KMS-11 (cell line): ENCODE data around the gene KCNG1.
A peak's percentile ranks its signal among the peaks of the same experiment; 100 is the strongest.

Experiments
- H2AFZ ChIP-seq: fragments of 200-600 bp; sonication (generic); 2 replicates; pipeline ENCODE4 v1.6.1; 2016; ENCODE audit warnings: antibody characterized with exemption, mixed run types, low read depth
- H3K27ac ChIP-seq: fragments of 200-600 bp; sonication (generic); 2 replicates; pipeline ENCODE4 v1.6.1; 2016; ENCODE audit warnings: mild to moderate bottlenecking, mixed run types
- H3K27me3 ChIP-seq: fragments of 200-600 bp; sonication (generic); 2 replicates; pipeline ENCODE4 v1.6.1; 2017; ENCODE audit warnings: mild to moderate bottlenecking, low read depth, mixed run types, moderate library complexity; ENCODE audit not compliant: insufficient read depth
- H3K36me3 ChIP-seq: fragments of 200-600 bp; sonication (generic); 2 replicates; pipeline ENCODE4 v1.6.1; 2017; ENCODE audit warnings: mild to moderate bottlenecking, mixed run types; ENCODE audit not compliant: insufficient read depth
- H3K4me1 ChIP-seq: fragments of 200-600 bp; sonication (generic); 2 replicates; pipeline ENCODE4 v1.6.1; 2016; ENCODE audit warnings: mild to moderate bottlenecking, low read depth, mixed run types; ENCODE audit not compliant: poor library complexity, severe bottlenecking
- H3K4me2 ChIP-seq: fragments of 200-600 bp; sonication (generic); 2 replicates; pipeline ENCODE4 v1.7.0; 2016; ENCODE audit warnings: mild to moderate bottlenecking, mixed run types
- H3K4me3 ChIP-seq: fragments of 200-600 bp; sonication (generic); IDR thresholded peaks from 2 replicates; pipeline ENCODE4 v1.6.1; 2017; ENCODE audit warnings: low read depth, low read length, mixed read lengths; ENCODE audit not compliant: insufficient read depth
- H3K79me2 ChIP-seq: fragments of 200-600 bp; sonication (generic); 2 replicates; pipeline ENCODE4 v1.6.1; 2016; ENCODE audit warnings: low read depth, mixed run types; ENCODE audit not compliant: insufficient read depth
- H3K9ac ChIP-seq: fragments of 200-600 bp; sonication (generic); 2 replicates; pipeline ENCODE4 v1.6.1; 2016; ENCODE audit warnings: mild to moderate bottlenecking, mixed run types
- H4K20me1 ChIP-seq: fragments of 200-600 bp; sonication (generic); 2 replicates; pipeline ENCODE4 v1.6.1; 2016; ENCODE audit warnings: mild to moderate bottlenecking, mixed run types; ENCODE audit not compliant: insufficient read depth
- TF ChIP-seq, protein P1 (sequence below): fragments of 200-600 bp; sonication (generic); conservative IDR thresholded peaks from 2 replicates; pipeline ENCODE4 v1.6.1; 2017; ENCODE audit warnings: low read depth, mild to moderate bottlenecking, antibody characterized with exemption, low read length, moderate library complexity, mixed read lengths

KCNG1 gene

DNA sequence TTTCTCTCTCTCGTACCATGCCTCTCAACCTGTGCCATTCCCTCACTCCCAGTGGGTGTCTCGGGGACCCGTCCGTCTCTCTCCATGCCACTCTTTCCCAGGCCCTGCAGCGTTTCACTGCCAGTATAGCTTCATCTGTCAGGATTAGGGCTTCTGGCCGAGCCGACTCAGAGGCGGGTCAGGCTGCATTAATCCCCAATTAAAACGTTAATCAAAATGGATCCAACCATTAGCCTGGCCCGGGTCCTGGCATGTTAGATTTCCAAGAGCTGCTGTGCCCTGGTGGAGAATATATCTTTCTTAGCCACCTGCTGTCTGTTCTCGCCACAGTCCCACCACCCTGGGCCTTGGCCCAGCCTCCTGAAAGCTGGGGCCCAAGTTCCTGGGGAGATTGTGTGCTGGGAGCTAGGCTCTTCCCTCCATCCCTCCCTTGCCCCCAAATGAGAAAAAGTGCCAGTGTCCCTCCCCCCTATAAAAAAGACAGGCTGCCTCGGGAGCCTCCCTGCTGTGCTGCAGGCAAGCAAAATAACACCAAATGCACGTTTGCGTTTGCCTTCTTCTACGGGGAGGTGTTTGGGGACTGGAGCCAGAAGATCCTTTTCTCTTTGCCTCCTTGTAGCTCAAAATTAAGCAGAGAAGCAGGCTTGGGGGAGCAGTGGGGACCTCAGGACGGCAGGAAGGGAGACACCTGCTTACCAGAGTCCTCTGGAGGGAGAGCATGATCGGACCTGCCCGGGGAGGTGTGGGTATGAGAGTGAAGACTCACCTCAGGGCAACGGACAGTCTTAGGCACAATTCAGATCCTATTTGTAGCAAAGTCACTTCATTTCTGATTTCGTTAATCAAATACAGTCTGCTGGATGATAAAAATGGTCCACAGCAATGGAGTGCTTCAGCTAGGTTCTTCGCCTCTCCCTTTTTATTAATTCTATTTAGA lies 3.0 kb downstream of the KCNG1 start:
- Histone ChIP-seq H3K27ac (no peak overlapping the region), H3K36me3 (no peaks in the 10 kb centered on the region), H3K27me3 (no peaks in the 10 kb centered on the region; the same call in 1 of the 2 replicates), H4K20me1 (no peaks in the 10 kb centered on the region), H3K4me3 (no peak overlapping the region), H3K79me2 (no peaks in the 10 kb centered on the region), H3K4me1 (no peaks in the 10 kb centered on the region), H3K4me2 (no peak overlapping the region), H3K9ac (no peak overlapping the region), H2AFZ (no peak overlapping the region)
- TF ChIP-seq, protein P1, sequence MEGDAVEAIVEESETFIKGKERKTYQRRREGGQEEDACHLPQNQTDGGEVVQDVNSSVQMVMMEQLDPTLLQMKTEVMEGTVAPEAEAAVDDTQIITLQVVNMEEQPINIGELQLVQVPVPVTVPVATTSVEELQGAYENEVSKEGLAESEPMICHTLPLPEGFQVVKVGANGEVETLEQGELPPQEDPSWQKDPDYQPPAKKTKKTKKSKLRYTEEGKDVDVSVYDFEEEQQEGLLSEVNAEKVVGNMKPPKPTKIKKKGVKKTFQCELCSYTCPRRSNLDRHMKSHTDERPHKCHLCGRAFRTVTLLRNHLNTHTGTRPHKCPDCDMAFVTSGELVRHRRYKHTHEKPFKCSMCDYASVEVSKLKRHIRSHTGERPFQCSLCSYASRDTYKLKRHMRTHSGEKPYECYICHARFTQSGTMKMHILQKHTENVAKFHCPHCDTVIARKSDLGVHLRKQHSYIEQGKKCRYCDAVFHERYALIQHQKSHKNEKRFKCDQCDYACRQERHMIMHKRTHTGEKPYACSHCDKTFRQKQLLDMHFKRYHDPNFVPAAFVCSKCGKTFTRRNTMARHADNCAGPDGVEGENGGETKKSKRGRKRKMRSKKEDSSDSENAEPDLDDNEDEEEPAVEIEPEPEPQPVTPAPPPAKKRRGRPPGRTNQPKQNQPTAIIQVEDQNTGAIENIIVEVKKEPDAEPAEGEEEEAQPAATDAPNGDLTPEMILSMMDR, result no peak

DNA sequence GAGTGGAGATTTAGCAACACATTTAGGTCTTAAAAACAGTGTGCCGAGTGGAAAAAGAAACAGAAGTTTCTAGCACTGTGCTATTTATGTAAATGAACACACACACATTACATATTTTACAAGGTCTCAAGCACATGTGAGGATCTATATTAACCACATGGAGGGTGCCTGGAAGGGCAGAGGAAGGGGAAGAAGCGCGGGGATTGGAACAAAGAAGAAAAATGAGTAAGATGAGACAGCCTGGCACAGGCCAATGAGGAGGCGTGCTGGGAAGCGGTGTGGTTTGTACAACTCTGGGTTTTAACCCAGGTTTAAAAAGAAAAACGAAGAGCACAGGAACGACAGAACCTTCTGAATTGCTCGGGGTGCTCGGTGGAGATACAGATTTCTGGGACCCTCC lies 5.7 kb downstream of the KCNG1 start:
- H4K20me1 ChIP-seq, result no peaks in the 10 kb centered on the region
- H3K27ac ChIP-seq, result no peak overlapping the region
- no peak overlapping the region for H3K4me2 ChIP-seq
- no peak overlapping the region for H3K9ac ChIP-seq
- no peak overlapping the region for H3K4me3 ChIP-seq
- H2AFZ ChIP-seq, result no peak overlapping the region
- H3K79me2 ChIP-seq, result no peaks in the 10 kb centered on the region
- no peaks in the 10 kb centered on the region; the same call in 1 of the 2 replicates for H3K27me3 ChIP-seq
- no peaks in the 10 kb centered on the region for H3K4me1 ChIP-seq
- H3K36me3 ChIP-seq, result no peaks in the 10 kb centered on the region
- TF ChIP-seq, protein P1, result no peak

GRCh38 chr20:51016521-51016920 lies 6.4 kb downstream of the KCNG1 start:
- Histone ChIP-seq H3K79me2 (no peaks in the 10 kb centered on the region), H4K20me1 (no peaks in the 10 kb centered on the region)
- TF ChIP-seq, protein P1, result no peak

GRCh38 chr20:51014797-51015722 lies 7.8 kb downstream of the KCNG1 start:
- Histone ChIP-seq H3K27ac (no peak overlapping the region), H3K4me1 (no peaks in the 10 kb centered on the region), H3K36me3 (no peaks in the 10 kb centered on the region), H3K9ac (no peak overlapping the region), H3K4me2 (no peak overlapping the region), H3K79me2 (no peaks in the 10 kb centered on the region), H3K4me3 (no peak overlapping the region), H3K27me3 (no peaks in the 10 kb centered on the region), H4K20me1 (no peaks in the 10 kb centered on the region), H2AFZ (no peak overlapping the region)
- TF ChIP-seq, protein P1, result peak; percentile 82

More at GRCh38 chr20:51016521-51016920, 6.4 kb downstream of the KCNG1 start:
- Histone ChIP-seq H3K4me1 (no peaks in the 10 kb centered on the region), H3K9ac (no peak overlapping the region), H2AFZ (no peak overlapping the region), H3K36me3 (no peaks in the 10 kb centered on the region), H3K27ac (no peak overlapping the region), H3K27me3 (no peaks in the 10 kb centered on the region), H3K4me2 (no peak overlapping the region), H3K4me3 (no peak overlapping the region)
